Gastrocnemius medialis (tissue), 4 donors: Measurements from ENCODE around the gene PPP1CA. TPM values are rescaled to one million over a fixed set of nuclear protein-coding genes. Genes with fewer than 3 reads are reported as not detected.
A peak's percentile ranks its signal among the peaks of the same experiment; 100 is the strongest.

Source experiments
- ATAC-seq, 2 donors: fragments of 150-250 bp; one replicate each; pipeline ENCODE4 v1.9.1; 2016
- DNase-seq, 2 donors: peaks; one replicate each; pipeline ENCODE4 v3.0.0-alpha.2; 2019
- H3K27ac ChIP-seq, 4 donors: fragments of 200-600 bp; sonication (generic); 1 replicate in 1 of 4; 2 replicates in 3 of 4; pipeline ENCODE4 v1.5.1; 2016 to 2018; ENCODE audit warnings: mild to moderate bottlenecking in 2 of 4, moderate library complexity in 1 of 4
- H3K27me3 ChIP-seq, 3 donors: fragments of 200-600 bp; sonication (generic) in 2 of 3; 1 replicate in 1 of 3; 2 replicates in 2 of 3; pipeline versions ENCODE4 v1.5.1 to v1.6.0; 2016 to 2019; ENCODE audit warnings: mild to moderate bottlenecking in 1 of 3, moderate library complexity in 1 of 3
- H3K36me3 ChIP-seq, 2 donors: fragments of 200-600 bp; sonication (generic) in 1 of 2; one replicate each; pipeline ENCODE4 v1.5.1; 2017 to 2018
- H3K4me1 ChIP-seq, 2 donors: fragments of 200-600 bp; sonication (generic) in 1 of 2; one replicate each; pipeline ENCODE4 v1.5.1; 2016 to 2017; ENCODE audit warnings: mild to moderate bottlenecking in 2 of 2
- H3K4me3 ChIP-seq, 4 donors: fragments of 200-600 bp; sonication (generic) in 3 of 4; 1 replicate in 1 of 4; 2 replicates in 3 of 4; pipeline ENCODE4 v1.5.1; 2016 to 2019; ENCODE audit warnings: mild to moderate bottlenecking in 2 of 4
- H3K9me3 ChIP-seq, 3 donors: fragments of 200-600 bp; sonication (generic) in 2 of 3; 1 replicate in 1 of 3; 2 replicates in 2 of 3; pipeline ENCODE4 v1.5.1; 2016 to 2019
- CTCF ChIP-seq, 5 experiments: fragments of 450-650 bp in 3 of 5; fragments of 200-600 bp in 2 of 5; sonication (generic) in 2 of 5; IDR thresholded peaks in 4 of 5; conservative IDR thresholded peaks in 1 of 5; 1 replicate in 4 of 5; 2 replicates in 1 of 5; pipeline ENCODE4 v1.5.1; 2016 to 2019; ENCODE audit warnings: antibody characterized with exemption in 5 of 5, mild to moderate bottlenecking in 3 of 5, moderate library complexity in 3 of 5
- POLR2A ChIP-seq, 2 donors: fragments of 450-650 bp; IDR thresholded peaks; one replicate each; pipeline ENCODE4 v1.6.1; 2017; ENCODE audit warnings: antibody characterized with exemption in 2 of 2, mild to moderate bottlenecking in 2 of 2, moderate library complexity in 2 of 2
- in situ Hi-C, 4 donors: fragments of 200-750 bp; cut with MboI; loops; one replicate each; pipeline versions ENCODE4 v1.15.0 to v1.8.0; 2017; ENCODE audit warnings: low sequenced_read_pairs in 4 of 4
- intact Hi-C: fragments of 100-400 bp; cut with DNase I; formaldehyde crosslinking; loops from one replicate; pipeline ENCODE4 v1.15.1; 2023; ENCODE audit warnings: low total_unique reads
- total RNA-seq, 4 donors: library from RNA; depleted of rRNA; stranded (reverse); fragments of >200 nt; gene quantifications; one replicate each; pipeline versions ENCODE4 v1.1.0 to v1.2.3, GENCODE V29; 2016

PPP1CA gene
- total RNA-seq, 4 donors from 2014 or later = 78.4 to 193 (median 124) TPM

- H3K36me3 ChIP-seq = no peaks in the 10 kb centered on the region
- peak overlapping the region; percentile 78 to 97 (median 87) for H3K27ac ChIP-seq
- intact Hi-C loops (no loop called here), in situ Hi-C loops (no loop called here)
- H3K4me3 ChIP-seq = no peak overlapping the region
- no peak for DNase-seq
- H3K4me1 ChIP-seq = peaks cover 46 to 57% of the 10 kb centered on the region in 2 donors
- no peaks in the 10 kb centered on the region for H3K27me3 ChIP-seq
- TF ChIP-seq POLR2A (IDR thresholded peaks at IDR 0.05) = no peak
- no peak for TF ChIP-seq CTCF (IDR thresholded peaks at IDR 0.05 in 4 of 5, conservative IDR thresholded peaks at IDR 0.05 in 1 of 5)
- ATAC-seq = no peak
- H3K9me3 ChIP-seq = no peaks in the 10 kb centered on the region
These were observed 15.8 kb upstream of the PPP1CA start for GRCh38 chr11:67417425-67417824.

- no peaks in the 10 kb centered on the region for H3K36me3 ChIP-seq
- H3K4me1 ChIP-seq = peaks cover 46 to 57% of the 10 kb centered on the region in 2 donors
- H3K9me3 ChIP-seq = no peaks in the 10 kb centered on the region
- intact Hi-C loops = no loop called here
- in situ Hi-C loops = no loop called here
- H3K27ac ChIP-seq = peak overlapping the region; percentile 78 to 97 (median 87)
- no peaks in the 10 kb centered on the region for H3K27me3 ChIP-seq
- DNase-seq = no peak
- TF ChIP-seq POLR2A (IDR thresholded peaks at IDR 0.05) (no peak), CTCF (IDR thresholded peaks at IDR 0.05 in 4 of 5, conservative IDR thresholded peaks at IDR 0.05 in 1 of 5) (no peak)
- H3K4me3 ChIP-seq = no peak overlapping the region
- no peak for ATAC-seq
These were observed 15.0 kb upstream of the PPP1CA start for GRCh38 chr11:67416416-67417335.

- Histone ChIP-seq H3K9me3 (no peaks in the 10 kb centered on the region), H3K4me3 (peak within 1 kb of the TSS; percentile 40 to 56 (median 50)), H3K27me3 (peaks cover 2 to 7% (median 4%) of the 10 kb centered on the region in 3 donors), H3K36me3 (no peaks in the 10 kb centered on the region), H3K27ac (peak within 1 kb of the TSS; percentile 78 to 97 (median 87)), H3K4me1 (peaks cover 46 to 53% of the 10 kb centered on the region in 2 donors)
- in situ Hi-C loops (no loop called here), intact Hi-C loops (no loop called here)
- DNase-seq = peak in 1 of 2 donors; percentile 59
- ATAC-seq = peak in 1 of 2 donors; percentile 5
- TF ChIP-seq POLR2A (IDR thresholded peaks at IDR 0.05) = no peak
- no peak for TF ChIP-seq CTCF (IDR thresholded peaks at IDR 0.05 in 4 of 5, conservative IDR thresholded peaks at IDR 0.05 in 1 of 5)
These were observed 14.0 kb upstream of the PPP1CA start, which contains the start of gene CARNS1 for GRCh38 chr11:67415501-67416304. TSS of gene CARNS1 (plus strand) at chr11:67415678. CDS start at chr11:67416200, 522 bp downstream.

- intact Hi-C loops = no loop called here
- Histone ChIP-seq H3K4me1 (peaks cover 24 to 32% of the 10 kb centered on the region in 2 donors), H3K27ac (no peak overlapping the region), H3K9me3 (no peaks in the 10 kb centered on the region), H3K36me3 (no peaks in the 10 kb centered on the region), H3K27me3 (peaks cover 17 to 25% (median 22%) of the 10 kb centered on the region in 3 donors), H3K4me3 (no peak overlapping the region)
- in situ Hi-C loops = no loop called here
- no peak for DNase-seq
- no peak for TF ChIP-seq POLR2A (IDR thresholded peaks at IDR 0.05)
- no peak for TF ChIP-seq CTCF (IDR thresholded peaks at IDR 0.05 in 4 of 5, conservative IDR thresholded peaks at IDR 0.05 in 1 of 5)
- no peak for ATAC-seq
These were observed 11.7 kb upstream of the PPP1CA start for GRCh38 chr11:67413266-67413849.
